Epithelial cell of proximal tubule (primary cell): ENCODE data around the gene FGF6. TPM values are rescaled to one million over a fixed set of nuclear protein-coding genes. Genes with fewer than 3 reads are reported as not detected.

ENCODE experiments used
- DNase-seq: peaks from one replicate; pipeline ENCODE4 v3.0.0-alpha.2; 2011; ENCODE audit warnings: low read depth
- H3K4me3 ChIP-seq: 2 replicates; pipeline ENCODE4 v1.5.1; 2011; ENCODE audit warnings: low read depth, mild to moderate bottlenecking, low read length
- CTCF ChIP-seq: conservative IDR thresholded peaks from 2 replicates; pipeline ENCODE4 v1.5.1; 2012; ENCODE audit warnings: low read depth, mild to moderate bottlenecking, low read length
- total RNA-seq: library from RNA; depleted of rRNA; stranded (reverse); fragments of >200 nt; gene quantifications from 2 replicates; pipeline ENCODE4 v1.2.3, GENCODE V29; 2015

The FGF6 gene
- total RNA-seq, 1 donor from 2014 or later: not detected

DNA sequence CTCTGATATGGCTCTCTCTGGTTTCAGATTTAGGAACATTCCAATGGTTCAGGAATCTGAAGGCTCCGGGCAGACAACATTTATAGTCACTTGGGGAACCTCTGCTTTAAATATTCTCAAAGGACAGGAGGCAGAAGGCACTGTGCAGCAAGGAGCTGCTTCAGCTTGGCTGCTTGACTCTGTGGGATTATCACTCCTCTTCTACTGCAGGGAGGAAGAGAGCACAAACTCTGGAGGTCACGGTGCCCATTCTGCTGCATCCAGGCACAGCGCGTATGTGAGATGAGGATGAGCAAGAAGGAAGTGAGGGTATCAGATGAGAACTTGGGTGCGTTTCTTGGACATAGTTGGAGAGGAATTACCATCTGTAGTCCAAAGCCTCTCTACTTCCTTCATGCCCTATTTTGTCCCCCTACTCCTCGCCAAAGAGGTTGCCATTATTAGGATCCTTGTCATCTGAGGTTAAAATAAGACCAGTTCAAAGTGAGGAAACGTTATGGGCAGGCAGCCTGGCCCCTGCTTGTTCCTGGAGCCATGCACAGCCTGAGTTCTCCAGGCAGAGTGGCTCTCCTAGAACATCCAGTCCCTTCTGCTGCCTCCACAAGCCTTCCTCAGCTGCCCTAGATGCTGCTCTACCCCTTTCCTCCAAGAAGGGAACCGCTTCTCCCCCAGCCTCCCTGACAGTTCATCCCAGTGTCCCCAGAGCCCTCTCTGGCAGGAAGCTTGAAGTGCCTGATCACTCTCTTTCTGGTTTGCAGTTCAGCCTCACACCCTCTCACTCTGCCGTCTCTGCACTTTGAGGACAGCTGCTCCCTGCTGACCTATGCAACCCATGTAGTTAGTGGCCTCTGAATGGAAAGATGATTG is 12.5 kb downstream of the FGF6 start:
- no peak for TF ChIP-seq CTCF
- no peak for DNase-seq
- no peak overlapping the region for H3K4me3 ChIP-seq

- no peak overlapping the region for H3K4me3 ChIP-seq
- DNase-seq: no peak
- TF ChIP-seq CTCF: no peak
These were observed 13.7 kb downstream of the FGF6 start for GRCh38 chr12:4431866-4432265.

DNA sequence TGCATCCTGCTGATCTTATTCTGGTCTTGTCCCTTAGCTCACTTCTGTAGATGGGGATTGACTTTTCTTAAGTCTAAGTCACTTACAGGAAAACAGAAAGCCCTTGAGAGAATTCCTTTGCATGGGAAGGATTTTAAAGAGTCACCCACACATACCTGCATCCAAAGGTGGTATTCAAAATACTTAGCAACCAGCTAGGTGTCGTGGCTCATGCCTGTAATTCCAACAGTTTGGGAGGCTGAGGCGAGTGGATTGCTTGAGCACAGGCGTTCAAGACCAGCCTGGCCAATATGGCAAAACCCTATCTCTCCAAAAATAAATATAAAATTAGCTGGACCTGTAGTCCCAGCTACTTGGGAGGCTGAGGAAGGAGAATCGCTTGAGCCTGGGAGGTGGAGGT is 14.2 kb downstream of the FGF6 start:
- TF ChIP-seq CTCF: no peak

GRCh38 chr12:4424422-4424821 is 21.2 kb downstream of the FGF6 start:
- DNase-seq: no peak

More for the DNA sequence above, 14.2 kb downstream of the FGF6 start:
- no peak for DNase-seq
- H3K4me3 ChIP-seq: no peak overlapping the region

GRCh38 chr12:4423528-4424195 is 22.0 kb downstream of the FGF6 start:
- TF ChIP-seq CTCF: no peak
- H3K4me3 ChIP-seq: no peak overlapping the region
- no peak for DNase-seq

More at GRCh38 chr12:4424422-4424821, 21.2 kb downstream of the FGF6 start:
- H3K4me3 ChIP-seq: no peak overlapping the region
- no peak for TF ChIP-seq CTCF

DNA sequence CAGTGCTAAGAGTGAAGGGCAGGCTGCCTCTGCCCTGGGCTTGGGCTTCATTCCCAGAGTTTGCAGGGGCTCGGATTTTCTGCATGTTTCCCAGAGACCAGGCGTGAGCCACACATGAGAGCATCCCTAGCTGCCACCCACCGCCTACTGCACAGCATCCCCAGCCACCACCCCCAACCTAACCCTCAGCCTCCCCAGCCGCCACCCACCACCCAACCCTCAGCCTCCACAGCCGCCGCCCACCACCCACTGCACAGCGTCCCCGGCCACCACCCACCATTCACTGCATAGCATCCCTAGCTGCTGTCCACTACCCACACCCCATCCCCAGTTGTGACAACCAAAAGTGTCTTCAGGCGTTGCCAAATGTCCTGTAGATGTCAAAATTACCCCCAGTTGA is 22.6 kb downstream of the FGF6 start:
- no peak for TF ChIP-seq CTCF

More for the DNA sequence above, 22.6 kb downstream of the FGF6 start:
- no peak overlapping the region for H3K4me3 ChIP-seq
- no peak for DNase-seq
